Keratinocyte (primary cell): ENCODE measurements around the gene CARTPT. TPM values are rescaled to one million over a fixed set of nuclear protein-coding genes. Genes with fewer than 3 reads are reported as not detected.

Experiments used
- DNase-seq: peaks from one replicate; pipeline ENCODE4 v3.0.0-alpha.2; 2011; ENCODE audit warnings: low read depth, missing footprints, low spot score
- FAIRE-seq: peaks from 2 replicates; lab custom pipeline; 2011; peaks lifted over from hg19 to GRCh38; lab: Jason Lieb, UNC
- H2AFZ ChIP-seq: 2 replicates; pipeline ENCODE4 v1.6.0; 2012; ENCODE audit warnings: low read length, control low read depth, inconsistent platforms; ENCODE audit not compliant: control insufficient read depth
- H3K27ac ChIP-seq: 2 replicates; pipeline ENCODE4 v1.5.1; 2011; ENCODE audit warnings: low read length; ENCODE audit not compliant: control insufficient read depth, insufficient read depth
- H3K27me3 ChIP-seq: 3 replicates; pipeline ENCODE4 v1.6.0; 2011; ENCODE audit warnings: low read length; ENCODE audit not compliant: control insufficient read depth, insufficient read depth; ENCODE audit errors: extremely low read depth
- H3K36me3 ChIP-seq, 2 experiments: 2 replicates in 1 of 2; 3 replicates in 1 of 2; pipeline ENCODE4 v1.5.1; 2011; ENCODE audit warnings: low read length in 2 of 2, mild to moderate bottlenecking in 1 of 2; ENCODE audit not compliant: control insufficient read depth in 2 of 2, insufficient read depth in 2 of 2; ENCODE audit errors: extremely low read depth in 1 of 2
- H3K4me1 ChIP-seq: 3 replicates; pipeline ENCODE4 v1.5.1; 2011; ENCODE audit warnings: low read length; ENCODE audit not compliant: control insufficient read depth, insufficient read depth; ENCODE audit errors: extremely low read depth
- H3K4me2 ChIP-seq: 3 replicates; pipeline ENCODE4 v1.6.0; 2011; ENCODE audit warnings: low read depth, low read length; ENCODE audit not compliant: control insufficient read depth, insufficient read depth; ENCODE audit errors: extremely low read depth
- H3K4me3 ChIP-seq, 3 experiments: fragments of 200-600 bp in 1 of 3; sonication (generic) in 1 of 3; 2 replicates in 2 of 3; 3 replicates in 1 of 3; pipeline ENCODE4 v1.5.1; 2011 to 2016; ENCODE audit warnings: low read length in 3 of 3, mild to moderate bottlenecking in 3 of 3, control low read depth in 2 of 3, inconsistent platforms in 1 of 3, low read depth in 1 of 3, mixed read lengths in 1 of 3, mixed run types in 1 of 3, moderate library complexity in 1 of 3; ENCODE audit not compliant: control insufficient read depth in 2 of 3, insufficient read depth in 2 of 3; ENCODE audit errors: extremely low read depth in 1 of 3
- H3K79me2 ChIP-seq: 2 replicates; pipeline ENCODE4 v1.6.0; 2012; ENCODE audit warnings: low read length; ENCODE audit not compliant: control insufficient read depth, insufficient read depth
- H3K9ac ChIP-seq: 3 replicates; pipeline ENCODE4 v1.6.0; 2011; ENCODE audit warnings: low read length; ENCODE audit not compliant: control insufficient read depth, insufficient read depth; ENCODE audit errors: extremely low read depth
- H3K9me1 ChIP-seq: 3 replicates; pipeline ENCODE4 v1.6.0; 2011; ENCODE audit warnings: low read length; ENCODE audit not compliant: control insufficient read depth, insufficient read depth; ENCODE audit errors: extremely low read depth
- H3K9me3 ChIP-seq: 2 replicates; pipeline ENCODE4 v1.5.1; 2012; ENCODE audit warnings: low read depth, low read length; ENCODE audit not compliant: control insufficient read depth
- H4K20me1 ChIP-seq: 3 replicates; pipeline ENCODE4 v1.6.0; 2011; ENCODE audit warnings: low read length; ENCODE audit not compliant: control insufficient read depth, insufficient read depth; ENCODE audit errors: extremely low read depth
- CTCF ChIP-seq, 3 experiments: IDR thresholded peaks in 1 of 3; conservative IDR thresholded peaks in 1 of 3; optimal IDR thresholded peaks in 1 of 3; 2 replicates in 2 of 3; 3 replicates in 1 of 3; pipeline versions ENCODE3 to v1.5.1; 2011; ENCODE audit warnings: low read length in 3 of 3, mild to moderate bottlenecking in 3 of 3, moderate library complexity in 2 of 3, control low read depth in 1 of 3, inconsistent platforms in 1 of 3; ENCODE audit not compliant: insufficient read depth in 2 of 3; ENCODE audit errors: extremely low read depth in 1 of 3
- EZH2 ChIP-seq: IDR thresholded peaks from one replicate; pipeline ENCODE4 v1.6.1; 2012; ENCODE audit warnings: inconsistent platforms, mild to moderate bottlenecking, low read length, moderate library complexity
- dilution Hi-C: fragments of 300-500 bp; cut with MboI; formaldehyde crosslinking; loops from one replicate; pipeline ENCODE4 v1.7.0; 2020; ENCODE audit warnings: low sequenced_read_pairs; ENCODE audit not compliant: extremely low pct_ligation_motif_present
- polyA plus RNA-seq, 5 experiments: library from polyadenylated mRNA; depleted of rRNA in 3 of 5; stranded (reverse) in 3 of 5; stranded (forward) in 1 of 5; unstranded in 1 of 5; fragments of >200 nt; gene quantifications; 1 replicate in 1 of 5; 2 replicates in 3 of 5; 3 replicates in 1 of 5; pipeline versions ENCODE4 v1.2.1 to v1.2.3, GENCODE V29; 2011 to 2012; ENCODE audit warnings: missing spikeins in 2 of 5, low read depth in 1 of 5, low replicate concordance in 1 of 5

Gene CARTPT
- polyA plus RNA-seq, 1 donor (not counting 4 experiments of a cell fraction or from before 2014, with no cell fraction given) = not detected

DNA sequence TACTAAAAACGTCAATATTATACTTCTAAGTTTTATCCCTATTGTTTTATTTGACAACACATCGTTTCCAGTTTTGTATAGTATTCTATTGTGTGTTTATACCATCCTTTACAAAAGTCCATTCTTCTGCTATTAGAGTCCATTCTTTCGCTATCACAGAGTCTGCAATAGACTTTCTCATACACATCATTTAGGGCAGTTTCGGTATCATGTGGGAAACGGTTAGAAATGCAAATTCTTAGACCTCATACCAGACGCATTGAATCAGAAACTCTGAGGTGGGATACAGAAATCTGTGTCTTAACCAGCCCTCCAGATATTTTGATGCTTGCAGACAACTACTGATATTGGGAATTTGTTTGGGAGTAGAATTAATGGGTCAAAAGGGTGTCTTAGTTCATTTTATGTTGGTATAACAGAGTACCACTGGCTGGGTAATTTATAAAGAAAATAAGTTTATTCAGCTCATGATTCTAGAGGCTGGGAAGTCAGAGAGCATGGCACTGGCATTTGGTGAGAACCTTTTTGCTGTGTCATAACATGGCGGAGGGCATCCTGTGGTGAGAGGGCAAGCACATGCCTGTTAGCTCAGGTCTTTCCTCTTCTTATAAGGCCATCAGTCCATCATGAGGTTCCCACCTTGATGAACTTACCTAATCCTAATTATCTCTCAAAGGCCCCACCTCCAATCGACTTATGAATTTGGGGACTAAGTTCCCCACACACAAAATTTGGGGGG is 21.1 kb downstream of the CARTPT start:
- Histone ChIP-seq H3K79me2 (no peaks in the 10 kb centered on the region), H3K27me3 (no peaks in the 10 kb centered on the region), H3K4me1 (no peaks in the 10 kb centered on the region), H3K9me1 (no peaks in the 10 kb centered on the region), H3K9ac (no peak overlapping the region), H2AFZ (no peak overlapping the region), H4K20me1 (no peaks in the 10 kb centered on the region), H3K36me3 (no peaks in the 10 kb centered on the region), H3K4me3 (no peak overlapping the region), H3K4me2 (no peak overlapping the region), H3K27ac (no peak overlapping the region), H3K9me3 (no peaks in the 10 kb centered on the region)
- TF ChIP-seq CTCF (optimal IDR thresholded peaks at IDR 0.05 in 1 of 3, IDR thresholded peaks at IDR 0.05 in 1 of 3, conservative IDR thresholded peaks at IDR 0.05 in 1 of 3; ENCODE audit: extremely low read depth in 1 of 3, insufficient read depth in 2 of 3, low read length in 3 of 3) = no peak
- no peak for TF ChIP-seq EZH2
- no peak for FAIRE-seq
- no peak for DNase-seq
- dilution Hi-C loops = no loop called here

- Histone ChIP-seq H3K4me3 (no peak overlapping the region), H4K20me1 (no peaks in the 10 kb centered on the region), H3K9me3 (no peaks in the 10 kb centered on the region), H3K4me1 (no peaks in the 10 kb centered on the region), H3K79me2 (no peaks in the 10 kb centered on the region), H3K4me2 (no peak overlapping the region), H3K36me3 (no peaks in the 10 kb centered on the region), H3K9ac (no peak overlapping the region), H3K27me3 (no peaks in the 10 kb centered on the region), H2AFZ (no peak overlapping the region), H3K27ac (no peak overlapping the region), H3K9me1 (no peaks in the 10 kb centered on the region)
- DNase-seq = no peak
- no peak for TF ChIP-seq CTCF (optimal IDR thresholded peaks at IDR 0.05 in 1 of 3, IDR thresholded peaks at IDR 0.05 in 1 of 3, conservative IDR thresholded peaks at IDR 0.05 in 1 of 3; ENCODE audit: extremely low read depth in 1 of 3, insufficient read depth in 2 of 3, low read length in 3 of 3)
- no peak for TF ChIP-seq EZH2
- dilution Hi-C loops = no loop called here
- FAIRE-seq = no peak
Measured at GRCh38 chr5:71743155-71743554, 24.1 kb downstream of the CARTPT start.
